ENCODE measurements around the gene MYH1. TPM values are rescaled to one million over a fixed set of nuclear protein-coding genes. Genes with fewer than 3 reads are reported as not detected.

Gene MYH1
- total and polyA plus RNA-seq, 9 of the 15 experiments (the other 6 are each of a cell fraction or from before 2014, with no cell fraction given), result not detected

GRCh38 chr17:10463402-10463801, 54.9 kb downstream of the MYH1 start:
- Histone ChIP-seq H3K9me3 (replicated peaks; ENCODE audit: control insufficient read depth, insufficient read depth, low read depth, low read length) (no peaks in the 10 kb centered on the region), H3K4me3 (no peak overlapping the region), H2AFZ (ENCODE audit: low read depth, low read length) (no peak overlapping the region), H3K9me1 (ENCODE audit: control insufficient read depth, insufficient read depth, low read length) (no peaks in the 10 kb centered on the region), H3K9ac (ENCODE audit: insufficient read depth in 1 of 2, low read depth in 2 of 2, low read length in 2 of 2) (no peak overlapping the region), H3K27ac (ENCODE audit: extremely low read depth, low read depth, low read length) (no peak overlapping the region), H3K4me2 (ENCODE audit: insufficient read depth, low read length) (no peak overlapping the region), H3K36me3 (ENCODE audit: control insufficient read depth, insufficient read depth, low read length) (no peaks in the 10 kb centered on the region), H4K20me1 (replicated peaks; ENCODE audit: control insufficient read depth, insufficient read depth, low read length) (no peaks in the 10 kb centered on the region), H3K27me3 (ENCODE audit: control insufficient read depth in 2 of 2, insufficient read depth in 2 of 2, low read length in 2 of 2) (no peaks in the 10 kb centered on the region), H3K79me2 (ENCODE audit: control insufficient read depth, insufficient read depth, low read length) (no peaks in the 10 kb centered on the region), H3K4me1 (replicated peaks in 1 of 2; ENCODE audit: control insufficient read depth in 2 of 2, insufficient read depth in 2 of 2, low read length in 2 of 2) (no peaks in the 10 kb centered on the region)
- FAIRE-seq, result no peak
- CTCF ChIA-PET (ENCODE audit: low intra/inter-chr PET ratio), result no interaction called here
- POLR2A ChIA-PET, result no interaction called here
- TF ChIP-seq NFYB (IDR thresholded peaks at IDR 0.05; ENCODE audit: extremely low read depth, insufficient read length) (no peak), NFE2 (IDR thresholded peaks at IDR 0.05; ENCODE audit: low read depth) (no peak), ZC3H11A (IDR thresholded peaks at IDR 0.05; ENCODE audit: low read depth, low read length) (no peak), EP400 (IDR thresholded peaks at IDR 0.05) (no peak), ZNF717 (CRISPR knock-in tag; IDR thresholded peaks at IDR 0.05) (no peak), PHF20 (IDR thresholded peaks at IDR 0.05; ENCODE audit: partially characterized antibody) (no peak), ZNF668 (CRISPR knock-in tag; IDR thresholded peaks at IDR 0.05) (no peak), GTF3C2 (IDR thresholded peaks at IDR 0.05; ENCODE audit: borderline replicate concordance, extremely low read depth, insufficient read length) (no peak), ELF2 (CRISPR knock-in tag; IDR thresholded peaks at IDR 0.05) (no peak), RB1 (IDR thresholded peaks at IDR 0.05; ENCODE audit: low read depth) (no peak), ZNF609 (CRISPR knock-in tag; IDR thresholded peaks at IDR 0.05; ENCODE audit: borderline replicate concordance) (no peak), SMARCE1 (IDR thresholded peaks at IDR 0.05) (no peak), PHF21A (IDR thresholded peaks at IDR 0.05; ENCODE audit: borderline replicate concordance, low read depth) (no peak), ELF1 (tag; IDR thresholded peaks at IDR 0.05) (no peak), RBM15 (IDR thresholded peaks at IDR 0.05; ENCODE audit: insufficient read depth, low read length) (no peak), RFX1 (IDR thresholded peaks at IDR 0.05) (no peak)
- DNase-seq (ENCODE audit: extremely low read depth in 1 of 4, low spot score in 3 of 4), result no peak
- WGBS (ENCODE audit: insufficient coverage, low coverage, missing lambda C conversion rate), result 0% methylated on average over 4 of the region's 4 CpGs
- intact Hi-C loops (cut with micrococcal nuclease), result no loop called here
- in situ Hi-C loops (cut with MboI), result no loop called here
- no peak for ATAC-seq
- no TSS peak for BruUV-seq (replicated peaks)
